ENCODE results near the gene APCDD1L.

GRCh38 chr20:58457083-58457695 lies 58.0 kb downstream of the APCDD1L start:
- TF ChIP-seq CTCF (IDR thresholded peaks at IDR 0.05) (no peak), POLR2A (IDR thresholded peaks at IDR 0.05) (no peak)

All from esophagus squamous epithelium (tissue), 4 donors.